ENCODE data around the gene PFAS. TPM values are rescaled to one million over a fixed set of nuclear protein-coding genes. Genes with fewer than 3 reads are reported as not detected.

The PFAS gene
- total and polyA plus RNA-seq, 3 experiments from 2014 or later: 17.7 to 168 (median 167) TPM

- H3K9me3 Mint-ChIP-seq: no peaks in the 10 kb centered on the region
- H3K4me1 Mint-ChIP-seq: no peaks in the 10 kb centered on the region
- ChIA-PET CTCF (no interaction called here), POLR2A (no interaction called here)
- H3K27me3 ChIP-seq (ENCODE audit: insufficient read depth, low read length, poor library complexity, severe bottlenecking): no peaks in the 10 kb centered on the region
- H3K4me1 ChIP-seq (ENCODE audit: insufficient read depth, low read length): no peaks in the 10 kb centered on the region
- peaks cover 0 to 2% of the 10 kb centered on the region in 2 donors for H3K27me3 Mint-ChIP-seq
- H3K36me3 Mint-ChIP-seq: peaks cover 0 to 6% (median 2%) of the 10 kb centered on the region in 3 donors
- no peak overlapping the region for H3K27ac Mint-ChIP-seq
- H3K27ac ChIP-seq (ENCODE audit: low read depth, low read length): no peak overlapping the region
- no peak overlapping the region for H3K4me3 ChIP-seq (ENCODE audit: low read length)
- no peak for DNase-seq
- no peaks in the 10 kb centered on the region for H3K9me3 ChIP-seq (ENCODE audit: low read length)
- no peaks in the 10 kb centered on the region for H3K36me3 ChIP-seq (ENCODE audit: insufficient read depth, low read length)
- no peak overlapping the region for H3K4me3 Mint-ChIP-seq
These were observed 25.7 kb downstream of the PFAS start for GRCh38 chr17:8274816-8275215.

GRCh38 chr17:8275421-8276290 lies 26.6 kb downstream of the PFAS start:
- POLR2A ChIA-PET: no interaction called here
- H3K9me3 Mint-ChIP-seq: no peaks in the 10 kb centered on the region
- no peaks in the 10 kb centered on the region for H3K9me3 ChIP-seq (ENCODE audit: low read length)
- H3K4me1 ChIP-seq (ENCODE audit: insufficient read depth, low read length): no peaks in the 10 kb centered on the region
- H3K27me3 ChIP-seq (ENCODE audit: insufficient read depth, low read length, poor library complexity, severe bottlenecking): no peaks in the 10 kb centered on the region
- no peak overlapping the region for H3K27ac ChIP-seq (ENCODE audit: low read depth, low read length)
- no peaks in the 10 kb centered on the region for H3K4me1 Mint-ChIP-seq
- H3K27ac Mint-ChIP-seq: peak overlapping the region in 1 of 8 donors; percentile 35
- H3K27me3 Mint-ChIP-seq: peaks cover 0 to 2% of the 10 kb centered on the region in 2 donors
- no peak for DNase-seq
- no peak overlapping the region for H3K4me3 Mint-ChIP-seq
- no peak overlapping the region for H3K4me3 ChIP-seq (ENCODE audit: low read length)
- CTCF ChIA-PET: no interaction called here
- peaks cover 0 to 3% (median 0%) of the 10 kb centered on the region in 3 donors for H3K36me3 Mint-ChIP-seq
- H3K36me3 ChIP-seq (ENCODE audit: insufficient read depth, low read length): no peaks in the 10 kb centered on the region

- Mint-ChIP-seq H3K4me3 (no peak overlapping the region), H3K36me3 (no peaks in the 10 kb centered on the region), H3K27me3 (peaks cover 0 to 2% of the 10 kb centered on the region in 2 donors), H3K4me1 (no peaks in the 10 kb centered on the region), H3K27ac (no peak overlapping the region), H3K9me3 (no peaks in the 10 kb centered on the region)
- no peaks in the 10 kb centered on the region for H3K36me3 ChIP-seq (ENCODE audit: insufficient read depth, low read length)
- no peak overlapping the region for H3K27ac ChIP-seq (ENCODE audit: low read depth, low read length)
- POLR2A ChIA-PET: no interaction called here
- CTCF ChIA-PET: no interaction called here
- H3K4me3 ChIP-seq (ENCODE audit: low read length): no peak overlapping the region
- no peaks in the 10 kb centered on the region for H3K4me1 ChIP-seq (ENCODE audit: insufficient read depth, low read length)
- no peak for DNase-seq
- no peaks in the 10 kb centered on the region for H3K9me3 ChIP-seq (ENCODE audit: low read length)
- no peaks in the 10 kb centered on the region for H3K27me3 ChIP-seq (ENCODE audit: insufficient read depth, low read length, poor library complexity, severe bottlenecking)
These were observed 28.2 kb downstream of the PFAS start for GRCh38 chr17:8277317-8277716.

GRCh38 chr17:8282345-8282744 lies 33.3 kb downstream of the PFAS start:
- no peak for DNase-seq
- Mint-ChIP-seq H3K27ac (peak overlapping the region in 2 of 8 donors; percentile 60 to 73), H3K4me1 (peaks cover 14 to 21% (median 21%) of the 10 kb centered on the region in 3 donors), H3K9me3 (no peaks in the 10 kb centered on the region), H3K27me3 (peaks cover 0 to 2% of the 10 kb centered on the region in 2 donors), H3K36me3 (no peaks in the 10 kb centered on the region), H3K4me3 (no peak overlapping the region)
- Histone ChIP-seq H3K4me3 (ENCODE audit: low read length) (no peak overlapping the region), H3K36me3 (ENCODE audit: insufficient read depth, low read length) (no peaks in the 10 kb centered on the region), H3K9me3 (ENCODE audit: low read length) (no peaks in the 10 kb centered on the region), H3K4me1 (ENCODE audit: insufficient read depth, low read length) (peaks cover 5% of the 10 kb centered on the region), H3K27me3 (ENCODE audit: insufficient read depth, low read length, poor library complexity, severe bottlenecking) (no peaks in the 10 kb centered on the region), H3K27ac (ENCODE audit: low read depth, low read length) (no peak overlapping the region)
- POLR2A ChIA-PET: no interaction called here
- CTCF ChIA-PET: interaction anchor here (1.0 to 1.3 kb wide), 2 partner anchors 13 to 163 kb away, joined by 3 to 4 read pairs; no protein-coding TSS in a partner anchor

- Histone ChIP-seq H3K4me1 (ENCODE audit: insufficient read depth, low read length) (peaks cover 12% of the 10 kb centered on the region), H3K27me3 (ENCODE audit: insufficient read depth, low read length, poor library complexity, severe bottlenecking) (no peaks in the 10 kb centered on the region), H3K4me3 (ENCODE audit: low read length) (no peak overlapping the region), H3K9me3 (ENCODE audit: low read length) (no peaks in the 10 kb centered on the region), H3K27ac (ENCODE audit: low read depth, low read length) (no peak overlapping the region), H3K36me3 (ENCODE audit: insufficient read depth, low read length) (no peaks in the 10 kb centered on the region)
- CTCF ChIA-PET: interaction anchor here (0.9 to 1.7 kb wide), 4 partner anchors 12 to 209 kb away, joined by 3 to 6 read pairs (median 4); no protein-coding TSS in a partner anchor
- H3K27ac Mint-ChIP-seq: peak overlapping the region in 6 of 8 donors; percentile 47 to 86 (median 64)
- peaks cover 22 to 31% (median 31%) of the 10 kb centered on the region in 3 donors for H3K4me1 Mint-ChIP-seq
- POLR2A ChIA-PET: interaction anchor here (1.4 kb wide), 1 partner anchor 36 kb away, joined by 8 read pairs; the partner anchor contains the start of gene CTC1
- peak overlapping the region in 1 of 7 donors; percentile 19 for H3K4me3 Mint-ChIP-seq
- H3K9me3 Mint-ChIP-seq: no peaks in the 10 kb centered on the region
- no peak for DNase-seq
- peaks cover 0 to 2% (median 1%) of the 10 kb centered on the region in 3 donors for H3K36me3 Mint-ChIP-seq
- H3K27me3 Mint-ChIP-seq: peaks cover 0 to 2% of the 10 kb centered on the region in 2 donors
These were observed 34.3 kb downstream of the PFAS start for GRCh38 chr17:8283356-8283755.

GRCh38 chr17:8284126-8284525 lies 35.0 kb downstream of the PFAS start:
- peaks cover 0 to 7% (median 1%) of the 10 kb centered on the region in 3 donors for H3K36me3 Mint-ChIP-seq
- no peaks in the 10 kb centered on the region for H3K36me3 ChIP-seq (ENCODE audit: insufficient read depth, low read length)
- ChIA-PET POLR2A (interaction anchor here (1.4 kb wide), 1 partner anchor 36 kb away, joined by 8 read pairs; the partner anchor contains the start of gene CTC1), CTCF (interaction anchor here (1.0 to 1.7 kb wide), 2 partner anchors 17 to 210 kb away, joined by 3 to 6 read pairs; no protein-coding TSS in a partner anchor)
- no peaks in the 10 kb centered on the region for H3K27me3 Mint-ChIP-seq
- H3K27ac ChIP-seq (ENCODE audit: low read depth, low read length): no peak overlapping the region
- no peaks in the 10 kb centered on the region for H3K9me3 ChIP-seq (ENCODE audit: low read length)
- H3K27me3 ChIP-seq (ENCODE audit: insufficient read depth, low read length, poor library complexity, severe bottlenecking): no peaks in the 10 kb centered on the region
- no peaks in the 10 kb centered on the region for H3K9me3 Mint-ChIP-seq
- H3K4me1 Mint-ChIP-seq: peaks cover 28 to 38% (median 33%) of the 10 kb centered on the region in 3 donors
- H3K4me3 ChIP-seq (ENCODE audit: low read length): no peak overlapping the region
- peak overlapping the region in 2 of 7 donors; percentile 39 to 74 for H3K4me3 Mint-ChIP-seq
- H3K4me1 ChIP-seq (ENCODE audit: insufficient read depth, low read length): peaks cover 14% of the 10 kb centered on the region
- no peak for DNase-seq
- peak overlapping the region in 5 of 8 donors; percentile 23 to 91 (median 43) for H3K27ac Mint-ChIP-seq

GRCh38 chr17:8285270-8286181 lies 36.4 kb downstream of the PFAS start:
- H3K4me3 Mint-ChIP-seq: peak overlapping the region in 1 of 7 donors; percentile 61
- CTCF ChIA-PET: interaction anchor here (1.1 kb wide), 1 partner anchor 15 kb away, joined by 3 read pairs; no protein-coding TSS in a partner anchor
- no peak for DNase-seq
- H3K27ac ChIP-seq (ENCODE audit: low read depth, low read length): no peak overlapping the region
- POLR2A ChIA-PET: no interaction called here
- H3K9me3 Mint-ChIP-seq: no peaks in the 10 kb centered on the region
- peaks cover 38 to 52% (median 44%) of the 10 kb centered on the region in 3 donors for H3K4me1 Mint-ChIP-seq
- no peaks in the 10 kb centered on the region for H3K27me3 ChIP-seq (ENCODE audit: insufficient read depth, low read length, poor library complexity, severe bottlenecking)
- H3K9me3 ChIP-seq (ENCODE audit: low read length): no peaks in the 10 kb centered on the region
- H3K36me3 Mint-ChIP-seq: peaks cover 0 to 12% (median 1%) of the 10 kb centered on the region in 3 donors
- H3K27me3 Mint-ChIP-seq: no peaks in the 10 kb centered on the region
- H3K27ac Mint-ChIP-seq: peak overlapping the region in 4 of 8 donors; percentile 33 to 62 (median 38)
- no peaks in the 10 kb centered on the region for H3K36me3 ChIP-seq (ENCODE audit: insufficient read depth, low read length)
- peaks cover 20% of the 10 kb centered on the region for H3K4me1 ChIP-seq (ENCODE audit: insufficient read depth, low read length)
- no peak overlapping the region for H3K4me3 ChIP-seq (ENCODE audit: low read length)
